NCI-H2196 (cell line): Measurements from ENCODE around the gene SLC25A1.
A peak's percentile ranks its signal among the peaks of the same experiment; 100 is the strongest.
"Not testable (repeated sequence)": the region's sequence is repeated elsewhere in the genome, so short reads cannot be mapped to it uniquely, and the experiment has no call there.

Experiments
- DNase-seq: peaks from one replicate; lab custom pipeline; 2025; ENCODE audit not compliant: unreplicated experiment; lab: John Stamatoyannopoulos, UW

SLC25A1 gene

GRCh38 chr22:19168088-19168890 is 10.2 kb downstream of the SLC25A1 start:
- DNase-seq: no peak

- no peak for DNase-seq
These were observed 11.2 kb downstream of the SLC25A1 start for GRCh38 chr22:19167106-19167869.

- DNase-seq: no peak
These were observed 12.1 kb downstream of the SLC25A1 start for GRCh38 chr22:19166421-19166820.

GRCh38 chr22:19164425-19164824 is 14.1 kb downstream of the SLC25A1 start:
- DNase-seq: no peak

- DNase-seq: not testable (repeated sequence)
These were observed 19.9 kb downstream of the SLC25A1 start for GRCh38 chr22:19158649-19159048.

GRCh38 chr22:19156109-19156508 is 22.4 kb downstream of the SLC25A1 start:
- not testable (repeated sequence) for DNase-seq

GRCh38 chr22:19152942-19153883 is 25.3 kb downstream of the SLC25A1 start:
- DNase-seq: no peak

- no peak for DNase-seq
These were observed 27.0 kb downstream of the SLC25A1 start for GRCh38 chr22:19151329-19152191.

- no peak for DNase-seq
These were observed 27.8 kb downstream of the SLC25A1 start for GRCh38 chr22:19150482-19151328.

GRCh38 chr22:19149991-19150390 is 28.5 kb downstream of the SLC25A1 start, which contains the start of gene GSC2:
GSC2 (minus strand) TSS chr22:19150292; CDS start chr22:19150283, 9 bp downstream.
- DNase-seq: no peak

GRCh38 chr22:19149047-19149883 is 29.3 kb downstream of the SLC25A1 start:
- peak; percentile 41 for DNase-seq

- DNase-seq: no peak
These were observed 30.0 kb downstream of the SLC25A1 start for GRCh38 chr22:19148417-19149046.

GRCh38 chr22:19147195-19147780 is 31.2 kb downstream of the SLC25A1 start:
- DNase-seq: no peak

- no peak for DNase-seq
These were observed 32.1 kb downstream of the SLC25A1 start for GRCh38 chr22:19146215-19146968.

- no peak for DNase-seq
These were observed 34.6 kb downstream of the SLC25A1 start for GRCh38 chr22:19143967-19144400.

GRCh38 chr22:19143212-19143611 is 35.3 kb downstream of the SLC25A1 start:
- no peak for DNase-seq

GRCh38 chr22:19142394-19142793 is 36.1 kb downstream of the SLC25A1 start:
- no peak for DNase-seq
